ENCODE measurements around the gene CDHR3. TPM values are rescaled to one million over a fixed set of nuclear protein-coding genes. Genes with fewer than 3 reads are reported as not detected.

The CDHR3 gene
- total and polyA plus RNA-seq, 9 of the 15 experiments (the other 6 are each of a cell fraction or from before 2014, with no cell fraction given): 0.03 to 0.66 (median 0.24) TPM; not detected in 1

DNA sequence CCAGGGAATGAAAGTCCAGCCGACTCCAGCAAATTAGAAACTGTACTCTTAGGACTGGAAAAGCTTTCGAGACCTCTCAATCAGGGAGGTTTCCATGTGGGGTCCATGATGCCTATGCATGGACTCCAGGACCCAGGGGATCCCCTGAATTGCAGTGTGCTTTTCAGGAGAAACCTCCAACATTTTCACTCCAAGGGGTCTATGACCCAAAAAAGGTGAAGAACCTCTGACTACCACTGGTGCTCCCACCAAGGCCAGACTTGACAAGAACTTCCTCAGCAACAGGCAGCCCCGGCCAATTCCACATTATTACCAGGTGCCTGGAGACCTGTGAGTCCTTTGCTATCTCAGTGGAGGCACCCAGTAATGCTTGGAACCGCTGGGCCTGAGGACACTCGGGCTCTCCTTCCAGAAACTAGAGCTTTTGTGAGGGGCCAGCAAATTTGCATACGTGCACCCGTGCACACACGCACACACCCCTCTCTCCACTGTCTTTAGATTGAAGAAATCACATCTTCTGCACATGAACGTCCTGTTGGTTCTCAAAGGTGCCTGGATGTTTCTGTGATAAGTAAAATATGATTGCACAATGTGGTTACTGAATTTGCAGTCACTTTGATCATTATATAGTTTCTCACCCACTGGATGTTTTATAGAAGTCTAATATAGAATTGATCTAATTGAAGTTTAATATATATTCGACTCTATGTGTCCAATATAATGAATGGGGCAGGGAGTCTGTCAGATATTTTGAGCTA lies 94.3 kb downstream of the CDHR3 start:
- ChIA-PET POLR2A (interaction anchor here (1.1 kb wide), 1 partner anchor 98 kb away, joined by 4 read pairs; no protein-coding TSS in a partner anchor), CTCF (ENCODE audit: low intra/inter-chr PET ratio) (interaction anchor here (0.9 to 4.7 kb wide), 5 partner anchors 16 to 109 kb away, joined by 4 to 125 read pairs (median 9); no protein-coding TSS in a partner anchor)
- TF ChIP-seq ZNF133 (CRISPR knock-in tag; IDR thresholded peaks at IDR 0.05): no peak
- no peak for TF ChIP-seq TBP (optimal IDR thresholded peaks at IDR 0.05; ENCODE audit: low read depth, low read length)
- no peak for TF ChIP-seq ARHGAP35 (IDR thresholded peaks at IDR 0.05; ENCODE audit: partially characterized antibody)
- TF ChIP-seq NR1H2 (CRISPR knock-in tag; IDR thresholded peaks at IDR 0.05): no peak
- TF ChIP-seq, protein P1, sequence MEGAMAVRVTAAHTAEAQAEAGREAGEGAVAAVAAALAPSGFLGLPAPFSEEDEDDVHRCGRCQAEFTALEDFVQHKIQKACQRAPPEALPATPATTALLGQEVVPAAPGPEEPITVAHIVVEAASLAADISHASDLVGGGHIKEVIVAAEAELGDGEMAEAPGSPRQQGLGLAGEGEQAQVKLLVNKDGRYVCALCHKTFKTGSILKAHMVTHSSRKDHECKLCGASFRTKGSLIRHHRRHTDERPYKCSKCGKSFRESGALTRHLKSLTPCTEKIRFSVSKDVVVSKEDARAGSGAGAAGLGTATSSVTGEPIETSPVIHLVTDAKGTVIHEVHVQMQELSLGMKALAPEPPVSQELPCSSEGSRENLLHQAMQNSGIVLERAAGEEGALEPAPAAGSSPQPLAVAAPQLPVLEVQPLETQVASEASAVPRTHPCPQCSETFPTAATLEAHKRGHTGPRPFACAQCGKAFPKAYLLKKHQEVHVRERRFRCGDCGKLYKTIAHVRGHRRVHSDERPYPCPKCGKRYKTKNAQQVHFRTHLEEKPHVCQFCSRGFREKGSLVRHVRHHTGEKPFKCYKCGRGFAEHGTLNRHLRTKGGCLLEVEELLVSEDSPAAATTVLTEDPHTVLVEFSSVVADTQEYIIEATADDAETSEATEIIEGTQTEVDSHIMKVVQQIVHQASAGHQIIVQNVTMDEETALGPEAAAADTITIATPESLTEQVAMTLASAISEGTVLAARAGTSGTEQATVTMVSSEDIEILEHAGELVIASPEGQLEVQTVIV (CRISPR knock-in tag; IDR thresholded peaks at IDR 0.05; ENCODE audit: borderline replicate concordance): no peak
- no peak for TF ChIP-seq MXI1 (IDR thresholded peaks at IDR 0.05; ENCODE audit: low read depth, low read length)
- TF ChIP-seq NEUROD1 (IDR thresholded peaks at IDR 0.05; ENCODE audit: borderline replicate concordance, low read depth, low read length, partially characterized antibody): peak; percentile 6
- no peak for TF ChIP-seq STAT5B (CRISPR knock-in tag; IDR thresholded peaks at IDR 0.05)
- TF ChIP-seq ASH1L (IDR thresholded peaks at IDR 0.05; ENCODE audit: borderline replicate concordance, low read depth, partially characterized antibody): no peak
- TF ChIP-seq CEBPB (tag; IDR thresholded peaks at IDR 0.05): peak; percentile 83
- TF ChIP-seq BRF2 (IDR thresholded peaks at IDR 0.05; ENCODE audit: borderline replicate concordance, insufficient read depth, insufficient read length): no peak
- TF ChIP-seq BACH1 (tag; IDR thresholded peaks at IDR 0.05): no peak
- 0 out of 2 replicates have a peak, but pooled peaks have one; percentile 0 for TF ChIP-seq ESRRA (IDR thresholded peaks at IDR 0.05; ENCODE audit: borderline replicate concordance, low read depth)
- no peak for TF ChIP-seq RFX7 (CRISPR knock-in tag; IDR thresholded peaks at IDR 0.05)
- TF ChIP-seq L3MBTL2 (IDR thresholded peaks at IDR 0.05): 0 out of 2 replicates have a peak, but pooled peaks have one; percentile 11
- TF ChIP-seq, protein P2, sequence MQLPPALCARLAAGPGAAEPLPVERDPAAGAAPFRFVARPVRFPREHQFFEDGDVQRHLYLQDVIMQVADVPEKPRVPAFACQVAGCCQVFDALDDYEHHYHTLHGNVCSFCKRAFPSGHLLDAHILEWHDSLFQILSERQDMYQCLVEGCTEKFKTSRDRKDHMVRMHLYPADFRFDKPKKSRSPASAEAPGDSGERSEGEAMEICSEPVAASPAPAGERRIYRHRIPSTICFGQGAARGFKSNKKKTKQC (CRISPR knock-in tag; IDR thresholded peaks at IDR 0.05): no peak

More for the DNA sequence above, 94.3 kb downstream of the CDHR3 start:
- intact Hi-C loops (cut with micrococcal nuclease) (loop anchor here (1.0 kb wide), 2 partner anchors 96 to 109 kb away; no protein-coding TSS in a partner anchor), in situ Hi-C loops (cut with MboI) (loop anchor here (5.0 kb wide), 1 partner anchor 95 kb away; no protein-coding TSS in a partner anchor)
- ATAC-seq (peak; percentile 5; the same call in 1 of the 3 replicates), DNase-seq (ENCODE audit: extremely low read depth in 1 of 4, low spot score in 3 of 4) (no peak), FAIRE-seq (no peak)
- Histone ChIP-seq H3K4me2 (ENCODE audit: insufficient read depth, low read length) (no peak overlapping the region), H3K4me1 (replicated peaks in 1 of 2; ENCODE audit: control insufficient read depth in 2 of 2, insufficient read depth in 2 of 2, low read length in 2 of 2) (peaks cover 0 to 8% of the 10 kb centered on the region in 2 experiments; a peak in 2 of 5 replicates), H3K9ac (ENCODE audit: insufficient read depth in 1 of 2, low read depth in 2 of 2, low read length in 2 of 2) (no peak overlapping the region), H3K27ac (ENCODE audit: extremely low read depth, low read depth, low read length) (no peak overlapping the region), H4K20me1 (replicated peaks; ENCODE audit: control insufficient read depth, insufficient read depth, low read length) (no peaks in the 10 kb centered on the region), H2AFZ (ENCODE audit: low read depth, low read length) (no peak overlapping the region), H3K9me3 (replicated peaks; ENCODE audit: control insufficient read depth, insufficient read depth, low read depth, low read length) (no peaks in the 10 kb centered on the region), H3K4me3 (no peak overlapping the region), H3K36me3 (ENCODE audit: control insufficient read depth, insufficient read depth, low read length) (no peaks in the 10 kb centered on the region), H3K9me1 (ENCODE audit: control insufficient read depth, insufficient read depth, low read length) (no peaks in the 10 kb centered on the region), H3K79me2 (ENCODE audit: control insufficient read depth, insufficient read depth, low read length) (no peaks in the 10 kb centered on the region), H3K27me3 (ENCODE audit: control insufficient read depth in 2 of 2, insufficient read depth in 2 of 2, low read length in 2 of 2) (peaks cover 34 to 74% of the 10 kb centered on the region in 2 experiments)
- no TSS peak for BruUV-seq (replicated peaks)
- WGBS (ENCODE audit: insufficient coverage, low coverage, missing lambda C conversion rate): 5% methylated on average over 10 of the region's 10 CpGs

Data from K562 (cell line).